SH-SY5Y (cell line): ENCODE data around the gene SMTNL1.

Experiments
- GATA2 ChIP-seq: IDR thresholded peaks from 2 replicates; pipeline ENCODE4 v1.6.1; 2011; ENCODE audit warnings: mild to moderate bottlenecking, low read depth, low read length
- GATA3 ChIP-seq: IDR thresholded peaks from 2 replicates; pipeline ENCODE4 v1.6.1; 2011; ENCODE audit warnings: low read depth, mild to moderate bottlenecking, low read length, moderate library complexity

GRCh38 chr11:57500926-57501325 is 36.5 kb upstream of the SMTNL1 start:
- no peak for TF ChIP-seq GATA2
- TF ChIP-seq GATA3, result no peak
